ENCODE measurements around the gene ABHD12. TPM values are rescaled to one million over a fixed set of nuclear protein-coding genes. Genes with fewer than 3 reads are reported as not detected.

The ABHD12 gene
- 14.3 TPM for total RNA-seq
- polyA plus RNA-seq (ENCODE audit: insufficient read depth in 1 of 8, insufficient read length in 8 of 8, low replicate concordance in 1 of 8), result 10 to 100 TPM; 13.3 to 22.0 (median 16.9) TPM
- long read RNA-seq, donor 1, partial matches to known transcripts, result 0 of 1 reads
- long read RNA-seq, donor 1, other reads (novel, unspliced or antisense), result 0 of 1 reads
- long read RNA-seq, donor 2, result 0 reads
- long read RNA-seq, donor 3, transcript ABHD12-201 (13 exons, 2,117 nt), result major isoform, 8 of 8 reads
- long read RNA-seq, donor 3, partial matches to known transcripts, result 0 of 8 reads
- long read RNA-seq, donor 3, other reads (novel, unspliced or antisense), result 0 of 8 reads
- long read RNA-seq, donor 4, result 0 reads
- long read RNA-seq, donor 5, transcript ABHD12-201 (13 exons, 2,117 nt), result major isoform, 6 of 9 reads
- long read RNA-seq, donor 5, partial matches to known transcripts, result 0 of 9 reads
- long read RNA-seq, donor 5, other reads (novel, unspliced or antisense), result 0 of 9 reads
- long read RNA-seq, donor 6, partial matches to known transcripts, result 0 of 6 reads
- long read RNA-seq, donor 6, other reads (novel, unspliced or antisense), result 0 of 6 reads
- long read RNA-seq, donor 7, partial matches to known transcripts, result 0 of 5 reads
- long read RNA-seq, donor 7, other reads (novel, unspliced or antisense), result 0 of 5 reads
- long read RNA-seq, donor 8, partial matches to known transcripts, result 19 of 19 reads
- long read RNA-seq, donor 8, other reads (novel, unspliced or antisense), result 0 of 19 reads
- long read RNA-seq, donor 9, partial matches to known transcripts, result 0 of 2 reads
- long read RNA-seq, donor 9, other reads (novel, unspliced or antisense), result 0 of 2 reads
- long read RNA-seq, donor 10, transcript ABHD12-201 (13 exons, 2,117 nt), result major isoform, 7 of 8 reads
- long read RNA-seq, donor 10, partial matches to known transcripts, result 0 of 8 reads
- long read RNA-seq, donor 10, other reads (novel, unspliced or antisense), result 0 of 8 reads
- long read RNA-seq, donor 11, partial matches to known transcripts, result 0 of 1 reads
- long read RNA-seq, donor 11, other reads (novel, unspliced or antisense), result 0 of 1 reads

- Histone ChIP-seq H3K4me3 (ENCODE audit: low read length) (peak within 1 kb of the TSS; percentile 65), H3K9me3 (replicated peaks; ENCODE audit: control insufficient read depth, low read depth, low read length) (no peaks in the 10 kb centered on the region), H3K27me3 (ENCODE audit: control insufficient read depth, insufficient read depth, low read length) (no peaks in the 10 kb centered on the region), H3K36me3 (ENCODE audit: control insufficient read depth, insufficient read depth, low read length) (no peaks in the 10 kb centered on the region), H3K27ac (ENCODE audit: low read length) (peak within 1 kb of the TSS; percentile 92), H3K4me1 (ENCODE audit: control insufficient read depth, insufficient read depth, low read length) (peaks cover 2% of the 10 kb centered on the region)
- DNase-seq, result peak; percentile 99
- WGBS (ENCODE audit: insufficient coverage), result under 1% methylated on average over 55 of the region's 91 CpGs
Observed at GRCh38 chr20:25390538-25391528, at the start of gene ABHD12. ABHD12 (minus strand) TSS chr20:25390835; CDS start chr20:25390703, 132 bp downstream.

GRCh38 chr20:25439328-25439727 is 48.7 kb upstream of the ABHD12 start:
- no peak overlapping the region for H3K4me3 ChIP-seq (ENCODE audit: low read length)
- H3K27ac ChIP-seq (ENCODE audit: low read length), result no peak overlapping the region
- DNase-seq, result no peak
- H3K9me3 ChIP-seq (replicated peaks; ENCODE audit: control insufficient read depth, low read depth, low read length), result no peaks in the 10 kb centered on the region
- no peaks in the 10 kb centered on the region for H3K4me1 ChIP-seq (ENCODE audit: control insufficient read depth, insufficient read depth, low read length)
- no peaks in the 10 kb centered on the region for H3K27me3 ChIP-seq (ENCODE audit: control insufficient read depth, insufficient read depth, low read length)
- 83% methylated on average over 1 of the region's 3 CpGs for WGBS (ENCODE audit: insufficient coverage)
- H3K36me3 ChIP-seq (ENCODE audit: control insufficient read depth, insufficient read depth, low read length), result peaks cover 11% of the 10 kb centered on the region

DNA sequence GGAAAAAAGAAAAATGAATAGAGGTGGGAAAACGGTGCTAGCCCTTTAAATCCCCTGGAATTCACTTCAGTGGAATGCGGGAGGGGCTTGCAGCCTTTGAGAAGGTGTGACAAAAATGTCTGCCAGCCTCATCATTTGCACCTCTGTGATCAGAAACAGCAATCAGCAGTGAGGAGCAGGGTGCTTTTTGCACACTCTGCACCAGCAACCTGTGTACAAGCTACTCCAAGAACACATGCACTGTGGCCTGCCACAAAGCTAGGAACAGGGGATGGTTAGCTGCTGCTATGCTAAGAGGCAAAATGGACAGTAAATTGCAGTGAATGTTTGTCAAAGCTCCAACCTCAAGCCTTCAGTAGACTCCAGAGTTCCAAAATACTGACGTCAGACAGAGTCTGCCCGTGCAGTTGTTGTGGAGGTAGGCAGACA is 46.5 kb upstream of the ABHD12 start:
- no peaks in the 10 kb centered on the region for H3K9me3 ChIP-seq (replicated peaks; ENCODE audit: control insufficient read depth, low read depth, low read length)
- peaks cover 12% of the 10 kb centered on the region for H3K36me3 ChIP-seq (ENCODE audit: control insufficient read depth, insufficient read depth, low read length)
- DNase-seq, result peak; percentile 24
- no peaks in the 10 kb centered on the region for H3K4me1 ChIP-seq (ENCODE audit: control insufficient read depth, insufficient read depth, low read length)
- H3K27ac ChIP-seq (ENCODE audit: low read length), result no peak overlapping the region
- H3K4me3 ChIP-seq (ENCODE audit: low read length), result no peak overlapping the region
- 0% methylated on average over 1 of the region's 4 CpGs for WGBS (ENCODE audit: insufficient coverage)
- H3K27me3 ChIP-seq (ENCODE audit: control insufficient read depth, insufficient read depth, low read length), result no peaks in the 10 kb centered on the region

GRCh38 chr20:25424536-25424935 is 33.9 kb upstream of the ABHD12 start:
- no peak overlapping the region for H3K4me3 ChIP-seq (ENCODE audit: low read length)
- H3K4me1 ChIP-seq (ENCODE audit: control insufficient read depth, insufficient read depth, low read length), result no peaks in the 10 kb centered on the region
- no peaks in the 10 kb centered on the region for H3K27me3 ChIP-seq (ENCODE audit: control insufficient read depth, insufficient read depth, low read length)
- no CpG with 5 or more reads among the region's 3 CpGs for WGBS (ENCODE audit: insufficient coverage)
- H3K36me3 ChIP-seq (ENCODE audit: control insufficient read depth, insufficient read depth, low read length), result peaks cover 2% of the 10 kb centered on the region
- no peaks in the 10 kb centered on the region for H3K9me3 ChIP-seq (replicated peaks; ENCODE audit: control insufficient read depth, low read depth, low read length)
- H3K27ac ChIP-seq (ENCODE audit: low read length), result no peak overlapping the region
- DNase-seq, result no peak

- Histone ChIP-seq H3K27me3 (ENCODE audit: control insufficient read depth, insufficient read depth, low read length) (no peaks in the 10 kb centered on the region), H3K9me3 (replicated peaks; ENCODE audit: control insufficient read depth, low read depth, low read length) (no peaks in the 10 kb centered on the region), H3K4me1 (ENCODE audit: control insufficient read depth, insufficient read depth, low read length) (no peaks in the 10 kb centered on the region), H3K4me3 (ENCODE audit: low read length) (no peak overlapping the region), H3K36me3 (ENCODE audit: control insufficient read depth, insufficient read depth, low read length) (peaks cover 14% of the 10 kb centered on the region), H3K27ac (ENCODE audit: low read length) (no peak overlapping the region)
- no peak for DNase-seq
- WGBS (ENCODE audit: insufficient coverage), result 86% methylated on average over 1 of the region's 4 CpGs
Observed at GRCh38 chr20:25422032-25422431, 31.4 kb upstream of the ABHD12 start.

DNA sequence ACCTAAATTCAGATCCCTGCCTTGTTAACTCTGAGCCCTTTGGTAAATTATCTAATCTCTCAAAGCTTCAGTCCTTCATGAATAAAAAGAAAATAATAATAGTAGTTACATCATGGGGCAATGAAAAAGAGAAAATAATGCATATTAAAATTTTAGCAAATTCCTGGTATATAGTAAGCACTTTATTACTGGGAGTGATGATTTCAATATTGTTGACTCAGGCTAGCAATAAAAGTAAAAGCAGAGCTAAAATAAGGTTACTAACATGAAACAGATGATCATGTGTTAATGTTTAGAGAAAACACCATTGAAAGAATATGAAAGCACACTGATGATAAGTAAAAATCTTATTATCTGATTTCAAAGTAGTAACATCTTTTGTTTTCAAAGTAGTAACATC is 30.5 kb upstream of the ABHD12 start:
- Histone ChIP-seq H3K4me1 (ENCODE audit: control insufficient read depth, insufficient read depth, low read length) (no peaks in the 10 kb centered on the region), H3K27me3 (ENCODE audit: control insufficient read depth, insufficient read depth, low read length) (no peaks in the 10 kb centered on the region), H3K27ac (ENCODE audit: low read length) (no peak overlapping the region), H3K36me3 (ENCODE audit: control insufficient read depth, insufficient read depth, low read length) (peaks cover 14% of the 10 kb centered on the region), H3K9me3 (replicated peaks; ENCODE audit: control insufficient read depth, low read depth, low read length) (no peaks in the 10 kb centered on the region), H3K4me3 (ENCODE audit: low read length) (no peak overlapping the region)
- no peak for DNase-seq

- WGBS (ENCODE audit: insufficient coverage), result no CpG with 5 or more reads among the region's 1 CpG
- Histone ChIP-seq H3K4me1 (ENCODE audit: control insufficient read depth, insufficient read depth, low read length) (no peaks in the 10 kb centered on the region), H3K9me3 (replicated peaks; ENCODE audit: control insufficient read depth, low read depth, low read length) (no peaks in the 10 kb centered on the region), H3K27ac (ENCODE audit: low read length) (no peak overlapping the region), H3K36me3 (ENCODE audit: control insufficient read depth, insufficient read depth, low read length) (peaks cover 14% of the 10 kb centered on the region), H3K4me3 (ENCODE audit: low read length) (no peak overlapping the region), H3K27me3 (ENCODE audit: control insufficient read depth, insufficient read depth, low read length) (no peaks in the 10 kb centered on the region)
- DNase-seq, result no peak
Observed at GRCh38 chr20:25418776-25419175, 28.1 kb upstream of the ABHD12 start.

DNA sequence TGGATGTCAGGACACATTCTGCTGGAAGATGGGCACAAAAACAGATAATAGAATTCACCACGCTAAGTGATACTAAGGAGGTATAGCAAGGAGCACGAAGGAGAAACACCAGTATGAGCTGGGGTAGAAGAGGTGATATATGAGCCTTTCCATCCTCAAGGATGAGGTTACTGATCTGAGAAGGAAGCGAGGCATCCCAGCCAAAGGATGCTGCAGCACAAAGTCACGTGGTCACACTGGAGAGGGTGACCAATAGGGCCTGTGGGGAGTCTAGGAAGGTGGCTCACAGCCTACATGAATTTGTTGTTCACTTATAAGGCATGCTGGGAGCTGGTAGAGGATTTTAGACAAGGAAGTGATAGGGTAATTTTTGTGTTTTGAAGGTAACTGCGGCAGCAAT is 18.3 kb upstream of the ABHD12 start:
- H3K27ac ChIP-seq (ENCODE audit: low read length), result no peak overlapping the region
- peaks cover 2% of the 10 kb centered on the region for H3K9me3 ChIP-seq (replicated peaks; ENCODE audit: control insufficient read depth, low read depth, low read length)
- no peaks in the 10 kb centered on the region for H3K36me3 ChIP-seq (ENCODE audit: control insufficient read depth, insufficient read depth, low read length)
- WGBS (ENCODE audit: insufficient coverage), result 88% methylated on average over 5 of the region's 5 CpGs
- H3K27me3 ChIP-seq (ENCODE audit: control insufficient read depth, insufficient read depth, low read length), result no peaks in the 10 kb centered on the region
- peaks cover 8% of the 10 kb centered on the region for H3K4me1 ChIP-seq (ENCODE audit: control insufficient read depth, insufficient read depth, low read length)
- no peak for DNase-seq
- H3K4me3 ChIP-seq (ENCODE audit: low read length), result no peak overlapping the region

DNA sequence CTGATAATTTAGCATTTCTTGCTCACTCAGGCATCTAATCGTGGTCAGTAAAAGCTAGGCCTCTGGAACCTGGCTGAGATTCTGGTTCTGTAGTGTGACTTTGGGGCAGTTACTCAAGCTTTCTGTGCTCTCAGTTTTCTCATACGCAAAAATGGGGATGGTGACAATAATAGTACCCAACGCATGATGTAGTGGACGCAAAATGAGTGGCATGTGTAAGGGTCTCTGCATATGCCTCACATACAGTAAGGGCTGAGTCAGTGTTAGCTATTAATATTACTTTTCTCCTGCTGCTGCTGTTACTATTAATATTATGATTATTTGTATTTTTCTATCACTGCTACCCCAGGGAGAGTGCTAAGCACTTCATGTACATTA is 17.5 kb upstream of the ABHD12 start:
- Histone ChIP-seq H3K9me3 (replicated peaks; ENCODE audit: control insufficient read depth, low read depth, low read length) (peaks cover 7% of the 10 kb centered on the region), H3K27ac (ENCODE audit: low read length) (no peak overlapping the region), H3K4me3 (ENCODE audit: low read length) (peak overlapping the region; percentile 86), H3K36me3 (ENCODE audit: control insufficient read depth, insufficient read depth, low read length) (no peaks in the 10 kb centered on the region), H3K27me3 (ENCODE audit: control insufficient read depth, insufficient read depth, low read length) (no peaks in the 10 kb centered on the region), H3K4me1 (ENCODE audit: control insufficient read depth, insufficient read depth, low read length) (peaks cover 8% of the 10 kb centered on the region)
- WGBS (ENCODE audit: insufficient coverage), result 0% methylated on average over 1 of the region's 4 CpGs
- no peak for DNase-seq

Measured in muscle of leg (tissue), 16 donors.